SK-N-SH treated with all-trans-retinoic acid at 6 μM for 48 hours (cell line): ENCODE data around the gene MAD2L2.

ENCODE experiments used
- GLIS3 ChIP-seq: fragments of 250-450 bp; sonication (Bioruptor Pico); IDR thresholded peaks from 2 replicates; pipeline ENCODE4 v1.5.0; 2020; ENCODE audit warnings: mild to moderate bottlenecking, moderate library complexity
- ISL1 ChIP-seq: fragments of 250-450 bp; sonication (Bioruptor Pico); IDR thresholded peaks from 2 replicates; pipeline ENCODE4 v2.1.2; 2022; ENCODE audit warnings: mild to moderate bottlenecking, moderate library complexity
- POU6F1 ChIP-seq: fragments of 250-450 bp; sonication (Bioruptor Pico); IDR thresholded peaks from 2 replicates; pipeline ENCODE4 v1.8.0; 2021; ENCODE audit warnings: low read depth, mild to moderate bottlenecking, moderate library complexity, borderline replicate concordance
- PPARA ChIP-seq: fragments of 250-450 bp; sonication (Bioruptor Pico); IDR thresholded peaks from 2 replicates; pipeline ENCODE4 v1.5.0; 2020; ENCODE audit warnings: mild to moderate bottlenecking, borderline replicate concordance
- RARB ChIP-seq: fragments of 250-450 bp; sonication (Bioruptor Pico); IDR thresholded peaks from 2 replicates; pipeline ENCODE4 v1.8.0; 2021; ENCODE audit warnings: mild to moderate bottlenecking, moderate library complexity
- TOX ChIP-seq: fragments of 250-450 bp; sonication (Bioruptor Pico); IDR thresholded peaks from 2 replicates; pipeline ENCODE4 v1.8.0; 2021; ENCODE audit warnings: mild to moderate bottlenecking, moderate library complexity, borderline replicate concordance
- ZFP3 ChIP-seq: fragments of 250-450 bp; sonication (Bioruptor Pico); IDR thresholded peaks from 2 replicates; pipeline ENCODE4 v1.5.0; 2020; ENCODE audit warnings: mild to moderate bottlenecking, moderate library complexity

DNA sequence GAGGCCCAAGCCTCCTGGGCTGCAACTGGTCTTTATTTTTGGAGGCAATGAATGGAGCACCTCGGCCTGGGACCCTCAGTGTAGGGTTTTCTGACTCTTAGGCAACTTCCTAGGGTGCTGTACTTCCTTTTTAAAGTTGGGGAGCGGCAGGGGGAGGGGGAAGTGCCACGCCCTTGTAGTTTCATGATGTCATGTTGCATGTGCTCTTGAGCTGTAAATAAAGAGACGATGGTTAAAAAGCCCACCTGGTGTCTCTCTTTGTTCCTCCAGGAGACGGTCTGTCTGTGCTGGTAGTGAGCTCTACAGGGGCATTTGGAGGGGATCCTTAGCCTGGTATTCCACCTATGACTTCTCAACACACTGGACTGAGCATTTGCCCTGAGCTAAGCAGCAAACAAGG, 44.7 kb upstream of the MAD2L2 start:
- no peak for TF ChIP-seq TOX
- TF ChIP-seq ISL1 (CRISPR knock-in tag): no peak
- TF ChIP-seq PPARA: no peak
- TF ChIP-seq ZFP3 (CRISPR knock-in tag): no peak
- no peak for TF ChIP-seq RARB
- TF ChIP-seq POU6F1 (CRISPR knock-in tag): no peak
- TF ChIP-seq GLIS3 (CRISPR knock-in tag): no peak
